CD4-positive, alpha-beta T cell (primary cell): Measurements from ENCODE around the gene ITGA6. TPM values are rescaled to one million over a fixed set of nuclear protein-coding genes. Genes with fewer than 3 reads are reported as not detected.

Source experiments
- ATAC-seq: fragments of 200-7000 bp; cut with Tn5 transposase; one replicate; pipeline ENCODE4 v1.10.0; 2022; ENCODE audit warnings: mild to moderate bottlenecking; ENCODE audit not compliant: poor library complexity
- CTCF ChIA-PET: fragments of 350-600 bp; sonication (Branson Sonifier 250); formaldehyde crosslinking; loops from one replicate; lab custom pipeline; 2021; ENCODE audit warnings: antibody characterized with exemption, inconsistent platforms; lab: Charles Lee
- POLR2A ChIA-PET: fragments of 350-600 bp; sonication (Branson Sonifier 250); formaldehyde crosslinking; loops from one replicate; lab custom pipeline; 2021; ENCODE audit warnings: antibody characterized with exemption, inconsistent platforms; lab: Charles Lee
- DNase-seq, 14 experiments: peaks; one replicate each; pipeline ENCODE4 v3.0.0-alpha.2; 2013 to 2020; ENCODE audit warnings: mixed read lengths in 2 of 14
- H3K27ac ChIP-seq, 2 donors: one replicate each; pipeline versions ENCODE4 v1.5.1 to v1.7.0; 2013; ENCODE audit warnings: low read length in 2 of 2, low read depth in 1 of 2, mild to moderate bottlenecking in 1 of 2
- H3K27me3 ChIP-seq, 2 experiments: 1 replicate in 1 of 2; 2 replicates in 1 of 2; pipeline versions ENCODE4 v1.6.1 to v1.7.0; 2013; ENCODE audit warnings: low read length in 2 of 2, control low read depth in 1 of 2, mild to moderate bottlenecking in 1 of 2, moderate library complexity in 1 of 2; ENCODE audit not compliant: insufficient read depth in 2 of 2, control insufficient read depth in 1 of 2
- H3K36me3 ChIP-seq: one replicate; pipeline ENCODE4 v1.6.1; 2013; ENCODE audit warnings: low read length, control low read depth; ENCODE audit not compliant: insufficient read depth
- H3K4me1 ChIP-seq: one replicate; pipeline ENCODE4 v1.6.1; 2013; ENCODE audit warnings: low read length, control low read depth; ENCODE audit not compliant: insufficient read depth
- H3K4me3 ChIP-seq: one replicate; pipeline ENCODE4 v1.5.1; 2013; ENCODE audit warnings: mild to moderate bottlenecking, low read length, moderate library complexity
- H3K9me3 ChIP-seq, 2 experiments: 1 replicate in 1 of 2; 2 replicates in 1 of 2; pipeline versions ENCODE4 v1.6.1 to v1.7.0; 2013; ENCODE audit warnings: low read length in 2 of 2, mild to moderate bottlenecking in 2 of 2, control low read depth in 1 of 2, moderate library complexity in 1 of 2; ENCODE audit not compliant: control insufficient read depth in 1 of 2, insufficient read depth in 1 of 2
- H3K27ac Mint-ChIP-seq: one replicate; pipeline ENCODE4 v1.8.0; 2020; ENCODE audit warnings: mixed read lengths
- H3K27me3 Mint-ChIP-seq: one replicate; pipeline ENCODE4 v1.8.0; 2021; ENCODE audit warnings: mixed read lengths
- H3K36me3 Mint-ChIP-seq: one replicate; pipeline ENCODE4 v1.8.0; 2021; ENCODE audit warnings: low read depth, mixed read lengths
- H3K4me1 Mint-ChIP-seq: one replicate; pipeline ENCODE4 v1.8.0; 2021; ENCODE audit warnings: low read depth, mixed read lengths
- H3K4me3 Mint-ChIP-seq: one replicate; pipeline ENCODE4 v1.8.0; 2020; ENCODE audit warnings: mild to moderate bottlenecking, mixed read lengths
- H3K9me3 Mint-ChIP-seq: one replicate; pipeline ENCODE4 v1.8.0; 2020; ENCODE audit warnings: mixed read lengths
- intact Hi-C, 2 experiments: fragments of 100-400 bp; cut with DNase I in 1 of 2; cut with micrococcal nuclease in 1 of 2; formaldehyde crosslinking; loops; one replicate each; pipeline versions ENCODE4 v1.15.1 to v1.9.0; 2023 to 2025; cut with DNase I, micrococcal nuclease
- total RNA-seq, 174 experiments: library from RNA in 2 of 174; stranded (reverse) in 2 of 174; gene quantifications; one replicate each; pipeline ENCODE4 v1.2.3 and lab custom pipeline; 2021 to 2026
- TF ChIP-seq, protein P1 (sequence below): fragments of 200-600 bp; IDR thresholded peaks from one replicate; pipeline ENCODE4 v1.8.0; 2022; ENCODE audit warnings: antibody characterized with exemption, mild to moderate bottlenecking

ITGA6 gene
- total RNA-seq, 2 experiments from 2014 or later = 53.5 to 58.0 TPM

- Mint-ChIP-seq H3K27ac (peak overlapping the region; percentile 92), H3K9me3 (no peaks in the 10 kb centered on the region), H3K27me3 (no peaks in the 10 kb centered on the region), H3K4me3 (peak overlapping the region; percentile 83), H3K4me1 (peaks cover 70% of the 10 kb centered on the region), H3K36me3 (peaks cover 33% of the 10 kb centered on the region)
- Histone ChIP-seq H3K36me3 (peaks cover under 1% of the 10 kb centered on the region), H3K4me1 (peaks cover 21% of the 10 kb centered on the region), H3K9me3 (no peaks in the 10 kb centered on the region), H3K27me3 (no peaks in the 10 kb centered on the region), H3K4me3 (peak overlapping the region; percentile 71), H3K27ac (peak overlapping the region in 1 of 2 donors; percentile 68)
- ChIA-PET CTCF (interaction anchor here (0.6 to 1.2 kb wide), 3 partner anchors 10 to 1626 kb away, joined by 3 read pairs; partner anchors contain the start of genes GORASP2 and SLC25A12), POLR2A (interaction anchor here (0.7 to 4.4 kb wide), 11 partner anchors 20 to 1625 kb away, joined by 3 to 54 read pairs (median 4); partner anchors contain the start of genes GORASP2 and HAT1)
- ATAC-seq = no peak
- TF ChIP-seq, protein P1, sequence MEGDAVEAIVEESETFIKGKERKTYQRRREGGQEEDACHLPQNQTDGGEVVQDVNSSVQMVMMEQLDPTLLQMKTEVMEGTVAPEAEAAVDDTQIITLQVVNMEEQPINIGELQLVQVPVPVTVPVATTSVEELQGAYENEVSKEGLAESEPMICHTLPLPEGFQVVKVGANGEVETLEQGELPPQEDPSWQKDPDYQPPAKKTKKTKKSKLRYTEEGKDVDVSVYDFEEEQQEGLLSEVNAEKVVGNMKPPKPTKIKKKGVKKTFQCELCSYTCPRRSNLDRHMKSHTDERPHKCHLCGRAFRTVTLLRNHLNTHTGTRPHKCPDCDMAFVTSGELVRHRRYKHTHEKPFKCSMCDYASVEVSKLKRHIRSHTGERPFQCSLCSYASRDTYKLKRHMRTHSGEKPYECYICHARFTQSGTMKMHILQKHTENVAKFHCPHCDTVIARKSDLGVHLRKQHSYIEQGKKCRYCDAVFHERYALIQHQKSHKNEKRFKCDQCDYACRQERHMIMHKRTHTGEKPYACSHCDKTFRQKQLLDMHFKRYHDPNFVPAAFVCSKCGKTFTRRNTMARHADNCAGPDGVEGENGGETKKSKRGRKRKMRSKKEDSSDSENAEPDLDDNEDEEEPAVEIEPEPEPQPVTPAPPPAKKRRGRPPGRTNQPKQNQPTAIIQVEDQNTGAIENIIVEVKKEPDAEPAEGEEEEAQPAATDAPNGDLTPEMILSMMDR = no peak
- DNase-seq = peak in 4 of 14 experiments; percentile 5 to 31 (median 22)
- intact Hi-C loops = loop anchor here in 1 of 2 experiments (2.0 to 10.0 kb wide), 10 partner anchors 62 to 1700 kb away; partner anchors contain the start of genes DCAF17, DYNC1I2, GORASP2 and HAT1
These were observed 127.2 kb downstream of the ITGA6 start for GRCh38 chr2:172554352-172555271.

DNA sequence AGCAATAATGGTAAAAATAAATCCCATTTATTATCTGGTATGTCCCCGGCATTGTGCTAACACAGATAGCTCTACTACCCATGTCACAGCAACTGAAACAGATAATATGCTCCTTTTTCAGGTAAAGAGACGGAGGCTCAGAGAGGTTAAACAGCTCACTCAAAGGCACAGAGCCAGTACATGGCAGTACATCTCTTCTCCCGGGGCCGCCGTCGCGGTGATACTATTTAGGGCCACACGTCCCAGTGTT is 127.8 kb downstream of the ITGA6 start:
- no peaks in the 10 kb centered on the region for H3K27me3 Mint-ChIP-seq
- Histone ChIP-seq H3K27me3 (no peaks in the 10 kb centered on the region), H3K27ac (peak overlapping the region; percentile 47 to 68), H3K36me3 (peaks cover 6% of the 10 kb centered on the region), H3K4me3 (peak overlapping the region; percentile 71), H3K9me3 (no peaks in the 10 kb centered on the region), H3K4me1 (peaks cover 24% of the 10 kb centered on the region)
- TF ChIP-seq, protein P1 = no peak
- no peaks in the 10 kb centered on the region for H3K9me3 Mint-ChIP-seq
- DNase-seq (no peak), ATAC-seq (no peak)
- CTCF ChIA-PET = interaction anchor here (0.5 to 1.2 kb wide), 3 partner anchors 30 to 1626 kb away, joined by 3 read pairs; partner anchors contain the start of genes GORASP2 and SLC25A12
- intact Hi-C loops = loop anchor here in 1 of 2 experiments (2.0 to 10.0 kb wide), 8 partner anchors 62 to 1700 kb away; partner anchors contain the start of genes DCAF17, DYNC1I2, GORASP2 and HAT1
- H3K36me3 Mint-ChIP-seq = peaks cover 28% of the 10 kb centered on the region
- H3K4me3 Mint-ChIP-seq = peak overlapping the region; percentile 97
- peak overlapping the region; percentile 92 for H3K27ac Mint-ChIP-seq
- POLR2A ChIA-PET = interaction anchor here (0.7 to 4.4 kb wide), 11 partner anchors 20 to 1626 kb away, joined by 3 to 54 read pairs (median 4); partner anchors contain the start of genes GORASP2 and HAT1
- H3K4me1 Mint-ChIP-seq = peaks cover 64% of the 10 kb centered on the region

Other genes with a start within 250 kb of the ITGA6 start
- 10 to 100 TPM; 30.0 to 31.1 TPM for gene PDK1, start 128.5 kb downstream of the ITGA6 start, total RNA-seq